Endothelial cell of umbilical vein (primary cell): ENCODE data around the gene EVX2. TPM values are rescaled to one million over a fixed set of nuclear protein-coding genes. Genes with fewer than 3 reads are reported as not detected.
A peak's percentile ranks its signal among the peaks of the same experiment; 100 is the strongest.

Experiments used
- BruUV-seq: library from RNA; stranded (reverse); fragments of 400-500 nt; replicated peaks from 2 replicates; lab custom pipeline; 2021; lab: Mats Ljungman, UMichigan
- CTCF ChIA-PET: fragments of 300-600, 350-600 bp; sonication (Branson Sonifier 250); formaldehyde crosslinking; loops from one replicate; lab custom pipeline; 2021; ENCODE audit warnings: antibody characterized with exemption, inconsistent platforms; lab: Charles Lee
- POLR2A ChIA-PET: fragments of 300-600, 350-600 bp; sonication (Branson Sonifier 250); formaldehyde crosslinking; loops from one replicate; lab custom pipeline; 2021; ENCODE audit warnings: antibody characterized with exemption, inconsistent platforms; lab: Charles Lee
- DNase-seq: peaks from one replicate; pipeline ENCODE4 v3.0.0-alpha.2; 2011; ENCODE audit warnings: low read depth, low spot score
- FAIRE-seq: peaks from 2 replicates; lab custom pipeline; 2011; peaks lifted over from hg19 to GRCh38; lab: Jason Lieb, UNC
- H2AFZ ChIP-seq: 2 replicates; pipeline ENCODE4 v1.6.0; 2012; ENCODE audit warnings: low read depth, low read length, control low read depth, inconsistent platforms
- H3K27ac ChIP-seq: 2 replicates; pipeline ENCODE4 v1.5.1; 2011; ENCODE audit warnings: low read depth, mild to moderate bottlenecking, control low read depth, low read length, moderate library complexity; ENCODE audit not compliant: insufficient read depth
- H3K27me3 ChIP-seq, 2 experiments: 2 replicates each; pipeline versions ENCODE4 v1.6.0 to v1.6.1; 2011; ENCODE audit warnings: low read length in 2 of 2, mixed read lengths in 1 of 2; ENCODE audit not compliant: control insufficient read depth in 2 of 2, insufficient read depth in 2 of 2
- H3K36me3 ChIP-seq, 2 experiments: 2 replicates in 1 of 2; 3 replicates in 1 of 2; pipeline ENCODE4 v1.5.1; 2011; ENCODE audit warnings: low read length in 2 of 2, mild to moderate bottlenecking in 1 of 2, moderate library complexity in 1 of 2; ENCODE audit not compliant: control insufficient read depth in 2 of 2, insufficient read depth in 2 of 2; ENCODE audit errors: extremely low read depth in 1 of 2
- H3K4me1 ChIP-seq: 3 replicates; pipeline ENCODE4 v1.5.1; 2011; ENCODE audit warnings: mild to moderate bottlenecking, low read length; ENCODE audit not compliant: control insufficient read depth, insufficient read depth; ENCODE audit errors: extremely low read depth
- H3K4me2 ChIP-seq: 2 replicates; pipeline ENCODE4 v1.6.1; 2011; ENCODE audit warnings: low read length, control low read depth, mixed read lengths; ENCODE audit not compliant: insufficient read depth
- H3K4me3 ChIP-seq, 3 experiments: fragments of 200-600 bp in 1 of 3; sonication (generic), shearing (Covaris generic) in 1 of 3; replicated peaks in 1 of 3; 2 replicates each; pipeline ENCODE4 v1.5.1; 2011 to 2016; ENCODE audit warnings: control low read depth in 3 of 3, low read length in 3 of 3, mild to moderate bottlenecking in 2 of 3, inconsistent platforms in 1 of 3, low read depth in 1 of 3, moderate library complexity in 1 of 3; ENCODE audit not compliant: insufficient read depth in 1 of 3
- H3K79me2 ChIP-seq: 2 replicates; pipeline ENCODE4 v1.6.0; 2012; ENCODE audit warnings: low read length, inconsistent platforms; ENCODE audit not compliant: control insufficient read depth, insufficient read depth
- H3K9ac ChIP-seq: replicated peaks from 2 replicates; pipeline ENCODE3; 2011; ENCODE audit warnings: low read length, control low read depth; ENCODE audit not compliant: insufficient read depth; ENCODE audit errors: extremely low read depth
- H3K9me1 ChIP-seq: replicated peaks from 3 replicates; pipeline ENCODE4 v1.6.0; 2011; ENCODE audit warnings: mild to moderate bottlenecking, low read length; ENCODE audit not compliant: control insufficient read depth, insufficient read depth; ENCODE audit errors: extremely low read depth
- H3K9me3 ChIP-seq: replicated peaks from 2 replicates; pipeline ENCODE4 v1.5.1; 2012; ENCODE audit warnings: low read length, inconsistent platforms; ENCODE audit not compliant: control insufficient read depth, insufficient read depth
- H4K20me1 ChIP-seq: replicated peaks from 2 replicates; pipeline ENCODE3; 2011; ENCODE audit warnings: mild to moderate bottlenecking, low read length; ENCODE audit not compliant: control insufficient read depth, insufficient read depth; ENCODE audit errors: extremely low read depth
- EZH2 ChIP-seq: IDR thresholded peaks from 2 replicates; pipeline ENCODE4 v1.6.1; 2012; ENCODE audit warnings: borderline replicate concordance, low read depth, mild to moderate bottlenecking, moderate library complexity, low read length, inconsistent platforms; ENCODE audit not compliant: severe bottlenecking
- FOS ChIP-seq: IDR thresholded peaks from 2 replicates; pipeline ENCODE4 v1.6.1; 2011; ENCODE audit warnings: mild to moderate bottlenecking, low read length, moderate library complexity, borderline replicate concordance; ENCODE audit not compliant: insufficient read depth
- GATA2 ChIP-seq: IDR thresholded peaks from 2 replicates; pipeline ENCODE4 v1.7.0; 2011; ENCODE audit warnings: low read depth, mild to moderate bottlenecking, moderate library complexity, mixed read lengths, low read length; ENCODE audit not compliant: insufficient read length, insufficient read depth
- MYC ChIP-seq: IDR thresholded peaks from one replicate; pipeline ENCODE4 v1.6.1; 2011; ENCODE audit warnings: mild to moderate bottlenecking, low read depth, low read length
- POLR2A ChIP-seq: IDR thresholded peaks from 2 replicates; pipeline ENCODE4 v1.6.1; 2012; ENCODE audit warnings: low read depth, mild to moderate bottlenecking, control low read depth, low read length
- POLR2AphosphoS5 ChIP-seq: IDR thresholded peaks from 2 replicates; pipeline ENCODE4 v1.6.1; 2012; ENCODE audit warnings: low read depth, mild to moderate bottlenecking, control low read depth, low read length, moderate library complexity; ENCODE audit not compliant: insufficient read depth
- dilution Hi-C: fragments of 300-500 bp; cut with MboI; formaldehyde crosslinking; loops from one replicate; pipeline ENCODE4 v1.15.0; 2019; ENCODE audit warnings: low sequenced_read_pairs; ENCODE audit not compliant: extremely low pct_ligation_motif_present
- intact Hi-C: fragments of 100-400 bp; cut with micrococcal nuclease; formaldehyde crosslinking; loops from one replicate; pipeline ENCODE4 v1.10.0; 2022
- polyA plus RNA-seq, 4 experiments: library from polyadenylated mRNA; depleted of rRNA in 3 of 4; stranded (reverse) in 3 of 4; unstranded in 1 of 4; fragments of >200 nt; gene quantifications; 2 replicates each; pipeline versions ENCODE4 v1.2.1 to v1.2.3, GENCODE V29; 2011 to 2012; ENCODE audit warnings: missing spikeins in 1 of 4
- total RNA-seq: library from RNA; stranded (reverse); gene quantifications from 2 replicates; pipeline ENCODE4 v1.2.3, GENCODE V29; 2021
- TF ChIP-seq, protein P1 (sequence below): IDR thresholded peaks from 2 replicates; pipeline ENCODE4 v1.6.1; 2011; ENCODE audit not compliant: insufficient read depth, insufficient read length
- TF ChIP-seq, protein P2 (sequence below), 2 donors: IDR thresholded peaks; 1 replicate in 1 of 2; 2 replicates in 1 of 2; pipeline ENCODE4 v1.5.1; 2011; ENCODE audit warnings: low read length in 2 of 2, mild to moderate bottlenecking in 2 of 2, moderate library complexity in 2 of 2, control low read depth in 1 of 2, inconsistent platforms in 1 of 2, low read depth in 1 of 2; ENCODE audit not compliant: insufficient read depth in 1 of 2; ENCODE audit errors: extremely low read depth in 1 of 2

The EVX2 gene
- total and polyA plus RNA-seq, 2 donors (not counting 3 experiments of a cell fraction or from before 2014, with no cell fraction given), result not detected

DNA sequence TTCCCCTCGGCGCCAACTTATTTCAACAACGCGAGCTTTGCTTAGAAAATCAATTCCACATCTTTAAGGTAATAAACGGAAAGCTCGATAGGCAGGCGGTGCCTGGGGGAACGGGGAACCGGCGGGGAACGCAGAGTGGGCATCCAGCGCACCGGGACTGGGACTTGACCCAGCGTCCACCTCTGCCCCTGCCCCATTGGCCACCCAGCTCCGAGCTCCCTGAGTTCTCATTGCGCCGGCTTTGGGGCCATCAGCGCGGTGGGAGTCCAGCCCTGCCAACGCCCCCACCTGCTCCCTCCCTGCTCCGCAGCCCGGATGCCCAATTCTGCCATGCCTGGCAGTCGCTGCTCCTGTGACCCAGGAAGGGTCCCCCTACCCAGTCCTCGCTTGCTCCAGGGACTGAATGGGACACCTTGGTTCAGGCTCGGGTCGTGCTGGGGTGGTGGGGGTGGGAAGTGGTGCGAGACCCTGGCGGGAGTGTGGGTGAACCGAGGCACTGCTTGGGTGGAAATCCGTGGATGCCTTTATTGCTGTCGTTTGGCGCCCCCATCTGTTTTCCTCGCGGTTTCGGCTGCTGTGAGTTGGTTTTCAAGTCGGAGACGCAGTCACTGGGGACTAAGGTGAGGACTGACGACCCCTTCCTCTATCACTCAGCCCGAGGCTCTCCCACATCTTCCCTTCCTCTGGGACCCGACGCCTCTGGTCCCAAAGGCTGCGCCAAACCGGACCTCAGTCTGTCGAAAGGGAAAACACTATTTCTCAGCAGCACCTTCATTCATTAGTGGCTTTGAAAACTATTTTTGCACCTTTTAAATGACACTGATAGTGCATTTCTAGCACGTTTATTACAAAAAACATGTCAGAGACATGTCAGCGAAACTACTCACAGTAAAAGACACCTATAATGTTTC, 2.4 kb upstream of the EVX2 start:
- peaks cover 94 to 100% of the 10 kb centered on the region in 2 experiments for H3K27me3 ChIP-seq
- H3K36me3 ChIP-seq, result no peaks in the 10 kb centered on the region
- no peaks in the 10 kb centered on the region for H3K9me3 ChIP-seq
- FAIRE-seq (no peak), DNase-seq (peak; percentile 47)
- POLR2A ChIA-PET, result no interaction called here
- H2AFZ ChIP-seq, result no peak overlapping the region
- no TSS peak for BruUV-seq
- CTCF ChIA-PET, result interaction anchor here (0.6 to 6.1 kb wide), 8 partner anchors 8 to 882 kb away, joined by 4 to 102 read pairs (median 5); no protein-coding TSS in a partner anchor
- dilution Hi-C loops, result no loop called here
- intact Hi-C loops, result loop anchor here (1.0 to 2.0 kb wide), 3 partner anchors 396 to 835 kb away; no protein-coding TSS in a partner anchor
- H3K4me2 ChIP-seq, result no peak overlapping the region
- H4K20me1 ChIP-seq, result no peaks in the 10 kb centered on the region
- no peaks in the 10 kb centered on the region for H3K79me2 ChIP-seq
- no peak overlapping the region for H3K27ac ChIP-seq
- TF ChIP-seq GATA2, result no peak
- TF ChIP-seq FOS, result no peak
- no peak for TF ChIP-seq MYC
- no peak for TF ChIP-seq POLR2A
- TF ChIP-seq EZH2, result no peak
- TF ChIP-seq, protein P1, sequence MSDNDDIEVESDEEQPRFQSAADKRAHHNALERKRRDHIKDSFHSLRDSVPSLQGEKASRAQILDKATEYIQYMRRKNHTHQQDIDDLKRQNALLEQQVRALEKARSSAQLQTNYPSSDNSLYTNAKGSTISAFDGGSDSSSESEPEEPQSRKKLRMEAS, result no peak
- TF ChIP-seq POLR2AphosphoS5, result no peak
- TF ChIP-seq, protein P2, sequence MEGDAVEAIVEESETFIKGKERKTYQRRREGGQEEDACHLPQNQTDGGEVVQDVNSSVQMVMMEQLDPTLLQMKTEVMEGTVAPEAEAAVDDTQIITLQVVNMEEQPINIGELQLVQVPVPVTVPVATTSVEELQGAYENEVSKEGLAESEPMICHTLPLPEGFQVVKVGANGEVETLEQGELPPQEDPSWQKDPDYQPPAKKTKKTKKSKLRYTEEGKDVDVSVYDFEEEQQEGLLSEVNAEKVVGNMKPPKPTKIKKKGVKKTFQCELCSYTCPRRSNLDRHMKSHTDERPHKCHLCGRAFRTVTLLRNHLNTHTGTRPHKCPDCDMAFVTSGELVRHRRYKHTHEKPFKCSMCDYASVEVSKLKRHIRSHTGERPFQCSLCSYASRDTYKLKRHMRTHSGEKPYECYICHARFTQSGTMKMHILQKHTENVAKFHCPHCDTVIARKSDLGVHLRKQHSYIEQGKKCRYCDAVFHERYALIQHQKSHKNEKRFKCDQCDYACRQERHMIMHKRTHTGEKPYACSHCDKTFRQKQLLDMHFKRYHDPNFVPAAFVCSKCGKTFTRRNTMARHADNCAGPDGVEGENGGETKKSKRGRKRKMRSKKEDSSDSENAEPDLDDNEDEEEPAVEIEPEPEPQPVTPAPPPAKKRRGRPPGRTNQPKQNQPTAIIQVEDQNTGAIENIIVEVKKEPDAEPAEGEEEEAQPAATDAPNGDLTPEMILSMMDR (IDR thresholded peaks at IDR 0.05; ENCODE audit: extremely low read depth in 1 of 2, insufficient read depth in 1 of 2, low read depth in 1 of 2, low read length in 2 of 2), result peak; percentile 44 to 58
- no peak overlapping the region for H3K4me3 ChIP-seq
- no peak overlapping the region for H3K9ac ChIP-seq
- H3K4me1 ChIP-seq, result no peaks in the 10 kb centered on the region
- H3K9me1 ChIP-seq, result no peaks in the 10 kb centered on the region
